SH-SY5Y (cell line): ENCODE measurements around the gene STAM.

Experiments
- GATA2 ChIP-seq: IDR thresholded peaks from 2 replicates; pipeline ENCODE4 v1.6.1; 2011; ENCODE audit warnings: mild to moderate bottlenecking, low read depth, low read length
- GATA3 ChIP-seq: IDR thresholded peaks from 2 replicates; pipeline ENCODE4 v1.6.1; 2011; ENCODE audit warnings: low read depth, mild to moderate bottlenecking, low read length, moderate library complexity

GRCh38 chr10:17703706-17704105 lies 59.8 kb downstream of the STAM start:
- TF ChIP-seq GATA3 (no peak), GATA2 (no peak)
